HG03175 (cell line): ENCODE measurements around the gene RIN1.

ENCODE experiments used
- ATAC-seq: cut with Tn5 transposase; IDR thresholded peaks from one replicate; pipeline ENCODE4 v1.9.1; 2021; ENCODE audit warnings: mild to moderate bottlenecking, moderate library complexity; ENCODE audit not compliant: unreplicated experiment

Gene RIN1

DNA sequence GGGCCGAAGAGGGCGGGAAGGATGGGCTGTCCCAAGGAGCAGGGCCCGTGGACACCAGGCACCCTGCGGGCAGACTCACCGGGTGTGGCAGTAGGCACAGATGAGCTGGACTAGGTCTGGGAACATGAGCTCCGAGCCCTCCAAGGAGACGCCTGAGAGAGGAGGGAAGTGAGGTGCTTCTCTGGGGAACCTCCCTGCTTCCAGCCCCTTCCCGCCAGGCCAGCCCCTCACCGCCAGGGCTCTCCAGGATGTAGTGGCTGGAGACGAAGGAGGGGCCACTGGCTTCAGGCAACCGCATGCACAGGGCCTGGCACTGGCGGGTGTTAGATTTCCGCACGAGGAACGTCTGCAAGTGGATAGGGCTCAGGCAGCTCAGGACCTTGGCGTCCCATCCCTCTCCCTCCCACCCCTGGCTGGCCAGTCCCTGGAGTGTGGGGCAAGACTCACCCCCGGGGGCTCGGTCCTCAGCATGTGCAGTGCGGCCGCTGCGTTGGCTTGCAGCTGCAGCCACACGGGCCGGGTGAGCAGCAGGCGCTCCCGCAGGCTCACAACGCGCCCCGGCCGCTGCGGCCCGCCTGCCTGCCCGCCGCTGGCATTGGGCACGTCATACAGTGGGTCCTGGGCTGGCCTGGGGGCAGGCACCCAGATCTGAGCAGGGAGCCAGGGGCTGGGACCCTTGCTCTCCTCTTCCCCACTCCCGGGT is 552 bp downstream of the RIN1 start:
- no peak for ATAC-seq

DNA sequence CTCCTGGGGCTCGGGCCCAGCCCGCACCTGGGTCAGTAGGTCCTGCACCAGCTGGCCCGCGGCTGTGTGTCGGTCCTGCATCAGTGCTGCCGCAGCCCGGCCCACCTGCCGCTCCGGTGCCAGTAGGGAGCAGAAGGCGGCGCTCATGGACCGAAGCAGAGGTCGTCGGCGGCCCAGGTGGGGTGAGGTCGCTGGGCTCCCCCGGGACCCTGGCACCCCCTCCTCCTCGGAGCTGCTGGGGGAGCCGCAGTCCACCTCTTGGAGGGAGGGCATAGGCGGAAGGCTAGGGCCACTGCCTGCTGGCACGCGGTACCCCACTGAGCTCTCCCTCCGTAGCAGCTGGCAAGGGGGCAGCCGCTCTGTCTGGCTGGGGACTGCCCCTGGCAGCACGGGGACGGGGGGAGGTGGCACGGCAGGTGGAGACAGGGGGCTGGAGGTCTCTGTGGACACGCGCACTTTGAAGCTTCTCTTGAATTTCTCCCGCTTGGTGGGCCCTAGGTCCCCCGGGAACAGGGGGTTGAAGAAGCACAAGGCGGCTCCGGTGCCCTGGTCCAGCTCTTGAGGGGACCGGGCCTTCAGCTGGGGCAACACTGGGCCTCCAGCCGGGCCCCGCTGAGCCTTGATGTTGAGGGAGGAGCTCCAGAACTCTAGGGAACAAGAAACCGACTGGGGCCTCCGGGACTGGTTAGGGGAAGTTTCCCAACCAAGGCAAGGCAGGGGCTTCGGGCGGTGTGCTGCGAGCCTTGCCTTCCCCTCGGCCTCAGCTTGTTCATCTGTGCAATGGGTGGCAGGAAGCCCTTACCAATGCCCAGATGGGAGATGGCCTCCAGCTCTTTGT is 1.4 kb downstream of the RIN1 start:
- ATAC-seq = no peak

DNA sequence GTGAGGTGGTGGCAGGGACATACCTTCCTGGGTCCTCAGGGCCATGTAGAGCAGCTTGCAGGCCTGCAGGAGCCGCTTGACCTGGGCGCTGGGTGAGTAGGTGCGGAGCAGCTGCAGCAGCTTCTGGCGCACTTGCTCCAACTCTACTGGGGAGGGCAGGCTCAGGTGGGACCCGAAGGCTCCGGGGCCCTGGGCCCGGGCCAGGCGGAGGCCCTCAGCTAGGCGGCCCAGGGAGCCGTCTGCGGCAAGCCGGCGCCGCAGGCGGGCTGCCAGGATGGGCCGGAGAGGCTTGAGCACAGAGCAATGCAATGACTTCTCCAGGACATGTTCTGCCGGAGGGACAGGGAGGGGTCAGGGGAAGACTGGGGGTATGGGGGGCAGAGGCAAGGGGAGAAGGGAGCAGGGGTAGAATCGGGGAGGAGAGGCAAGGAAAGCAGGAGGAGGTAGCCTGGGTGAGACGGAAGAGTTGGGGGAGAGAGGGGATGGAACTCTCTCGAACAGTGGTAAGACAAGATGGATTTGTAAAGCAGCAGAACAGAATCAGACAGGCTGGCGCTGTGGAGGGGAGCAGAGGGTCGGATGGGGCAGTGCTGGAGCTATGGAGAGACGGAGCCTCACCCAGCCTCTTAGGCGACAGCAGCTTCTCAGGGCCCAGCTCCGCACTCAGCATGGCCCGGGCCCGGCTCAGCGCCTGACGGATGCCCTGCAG is 2.2 kb downstream of the RIN1 start:
- no peak for ATAC-seq

DNA sequence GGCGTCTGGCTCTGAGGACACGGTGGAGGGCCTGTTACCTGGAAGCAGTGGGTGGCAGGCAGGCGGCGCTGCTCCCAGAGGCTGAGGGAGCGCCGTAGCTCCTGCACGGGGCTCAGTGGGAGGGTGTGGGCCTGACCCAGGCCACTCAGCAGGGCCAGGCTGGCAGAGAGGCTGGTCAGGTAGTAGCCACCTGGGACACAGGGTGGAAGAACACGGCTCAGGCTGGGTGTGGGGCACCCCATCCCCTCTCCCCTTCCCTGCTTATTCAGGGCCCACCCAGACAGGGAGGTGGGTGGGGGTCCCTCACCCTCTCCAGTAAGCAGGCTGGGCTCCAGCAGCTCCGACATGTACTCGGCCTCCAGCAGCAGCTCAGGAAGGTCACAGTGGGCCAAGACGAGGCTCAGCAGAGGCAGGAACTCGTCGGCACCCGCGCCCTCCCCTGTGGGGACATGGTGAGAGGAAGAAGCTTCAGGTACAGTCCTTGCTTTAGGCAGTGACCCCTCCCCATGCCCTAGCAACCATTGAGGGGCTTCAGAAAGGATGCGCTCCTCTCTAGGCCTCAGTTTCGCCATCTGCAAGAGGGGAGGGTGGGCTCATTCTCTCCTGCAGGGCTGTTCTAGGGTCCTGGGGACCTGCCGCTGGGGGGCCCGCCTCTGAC is 2.9 kb downstream of the RIN1 start:
- no peak for ATAC-seq

DNA sequence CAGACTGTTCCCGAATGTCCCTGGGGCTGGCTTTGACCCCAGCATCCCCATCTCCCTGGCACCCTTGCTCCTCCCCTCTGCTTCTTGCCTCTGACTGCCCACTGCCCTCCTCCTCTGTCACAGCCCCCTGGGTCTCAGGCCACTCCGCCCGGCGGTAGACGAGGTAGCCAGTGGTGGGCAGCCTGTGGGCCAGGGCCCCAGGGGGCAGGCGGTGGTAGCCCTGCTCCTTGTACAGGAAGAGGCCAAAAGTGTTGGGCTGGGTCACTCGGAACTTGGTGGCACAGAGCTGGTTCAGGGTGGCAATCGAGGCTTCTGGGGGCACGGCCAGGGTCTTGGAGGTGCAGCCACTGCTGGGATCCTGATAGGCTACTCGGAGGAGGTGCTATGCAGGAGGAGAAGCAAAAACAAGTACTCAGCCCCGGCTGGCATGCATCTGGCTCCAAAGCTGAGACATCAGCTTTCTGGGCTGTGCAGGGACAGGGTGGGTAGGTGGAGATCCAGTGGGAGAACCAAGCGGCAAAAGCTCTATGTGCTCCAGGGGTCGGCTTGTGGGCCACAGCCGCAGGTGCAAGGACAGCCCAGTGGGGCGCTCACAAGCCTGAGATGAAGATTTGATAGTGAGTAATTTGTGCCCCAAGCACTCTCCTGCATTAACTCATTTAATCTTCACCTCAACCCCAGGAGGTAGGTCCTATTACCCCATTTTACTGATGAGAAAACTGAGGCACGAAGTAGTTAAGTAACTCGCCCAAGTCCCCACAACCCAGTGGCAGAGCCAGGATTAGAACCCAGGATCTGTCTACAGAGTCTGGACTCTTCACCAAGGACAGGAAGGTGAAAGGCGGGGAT is 3.6 kb downstream of the RIN1 start:
- ATAC-seq = no peak

DNA sequence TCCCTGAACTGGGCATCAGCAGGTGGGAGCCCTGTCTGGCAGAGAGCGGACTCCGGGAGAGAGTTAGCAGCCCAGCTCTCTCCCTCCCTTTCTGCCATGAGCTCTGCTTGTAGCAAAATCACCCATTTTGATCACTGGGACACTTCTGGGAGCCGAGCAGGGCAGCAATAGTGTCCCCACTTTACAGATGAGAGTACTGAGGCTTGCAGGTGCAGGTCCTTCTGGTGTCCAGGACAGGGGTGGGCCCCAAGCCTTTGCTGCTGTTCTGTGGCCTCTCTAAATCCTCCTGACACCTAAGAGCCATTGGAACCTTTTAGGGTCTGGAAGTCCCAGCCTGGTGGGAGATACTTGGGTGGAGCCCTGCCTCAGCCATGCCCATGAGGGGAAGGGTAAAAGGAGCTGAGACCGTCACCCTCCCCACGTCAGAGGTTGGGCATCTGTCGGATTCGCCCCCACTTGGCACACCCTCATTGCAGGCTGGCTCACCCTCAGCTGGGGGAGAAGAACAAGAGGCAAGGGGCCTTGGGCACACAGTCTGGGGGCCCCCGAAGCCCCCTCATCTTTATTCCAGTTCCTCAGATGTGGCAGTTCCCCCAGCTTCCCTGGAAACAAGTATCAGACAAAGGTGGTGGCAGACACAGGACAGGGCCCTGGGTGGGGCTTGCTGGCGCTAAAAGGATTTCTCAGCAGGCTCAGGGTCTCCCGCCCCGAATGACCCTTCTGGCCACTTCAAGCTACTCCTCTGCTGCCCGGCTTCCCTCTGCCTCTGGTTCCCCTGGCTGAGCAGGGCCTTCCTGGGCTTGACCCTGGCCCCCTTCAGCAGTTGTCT is 4.5 kb downstream of the RIN1 start:
- no peak for ATAC-seq

DNA sequence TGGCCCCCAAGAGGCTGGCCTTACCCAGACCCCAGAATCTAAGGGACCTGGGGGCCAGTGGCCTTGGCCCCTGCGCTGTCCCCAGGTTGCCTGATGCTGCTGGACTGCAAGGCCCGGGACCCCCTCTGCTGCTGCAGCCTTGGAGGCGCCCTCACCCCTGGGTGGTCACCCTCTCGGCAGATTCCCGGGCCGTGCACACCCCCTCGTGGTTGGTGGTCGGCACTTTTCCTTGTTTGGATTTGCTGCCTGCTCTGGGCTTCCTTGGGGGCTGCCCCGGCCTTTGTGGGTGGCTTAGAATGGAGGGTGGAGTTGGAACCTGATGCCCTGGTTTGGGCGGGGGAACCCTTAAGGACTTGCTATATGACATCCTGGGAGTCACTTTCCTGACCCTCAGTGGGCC is 5.3 kb downstream of the RIN1 start:
- ATAC-seq = no peak

DNA sequence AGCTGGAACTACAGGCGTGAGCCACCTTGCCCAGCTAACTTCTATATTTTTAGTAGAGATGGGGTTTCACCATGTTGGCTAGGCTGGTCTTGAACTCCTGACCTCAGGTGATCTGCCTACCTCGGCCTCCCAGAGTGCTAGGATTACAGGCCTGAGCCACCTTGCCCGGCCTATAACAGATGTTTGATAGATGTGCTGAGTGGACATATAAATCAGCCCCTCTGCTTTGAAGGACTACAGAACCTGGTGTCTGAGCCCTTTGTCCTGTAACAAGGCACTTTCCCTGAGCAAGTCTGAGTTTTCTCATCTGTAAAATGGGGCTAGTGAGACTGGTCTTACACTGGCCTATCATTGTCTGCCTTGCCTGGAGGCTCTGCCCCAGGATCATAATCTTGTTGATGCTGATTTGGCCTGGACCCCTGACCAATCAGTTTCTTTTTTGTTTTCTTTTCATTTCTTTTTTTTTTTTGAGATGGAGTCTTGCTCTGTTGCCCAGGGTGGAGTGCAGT is 7.0 kb downstream of the RIN1 start:
- ATAC-seq = no peak

DNA sequence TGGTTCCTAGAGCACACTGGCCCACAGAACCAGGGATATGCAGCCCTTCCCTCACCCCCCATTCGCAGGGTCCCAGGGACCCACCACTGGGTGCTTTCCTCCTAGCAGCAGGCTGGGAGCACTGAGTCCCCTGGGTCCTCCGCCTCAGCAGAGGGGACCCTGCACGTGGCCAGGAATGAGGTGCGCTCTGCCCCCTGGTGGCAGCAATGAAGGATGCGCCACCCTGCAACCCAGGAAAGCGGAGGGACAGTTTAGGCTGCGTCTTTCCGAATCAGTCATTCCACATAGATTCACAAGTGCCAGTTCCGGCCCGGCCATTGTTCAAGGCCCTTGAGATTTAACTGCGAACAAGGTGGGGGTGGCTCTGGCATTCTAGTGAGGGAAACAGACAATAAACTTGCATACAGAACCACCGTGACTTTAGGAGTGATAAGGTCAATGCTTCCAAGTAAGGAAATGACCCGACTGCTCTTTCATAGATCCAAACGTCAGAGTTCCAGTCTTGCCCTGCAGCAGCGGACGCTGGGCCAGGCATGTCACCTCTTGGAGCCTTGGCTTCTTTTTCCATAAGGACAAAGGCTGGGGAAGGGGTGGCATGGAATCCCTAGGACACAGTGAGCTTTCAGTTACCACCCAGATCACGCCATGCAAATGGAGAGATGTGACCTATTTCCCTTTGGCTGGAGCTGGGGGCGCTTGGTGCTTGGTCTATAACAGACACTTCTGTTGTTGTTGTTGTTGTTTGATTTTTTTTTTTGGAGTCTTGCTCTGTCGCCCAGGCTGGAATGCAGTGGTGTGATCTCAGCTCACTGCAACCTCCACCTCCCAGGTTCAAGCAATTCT is 7.7 kb downstream of the RIN1 start:
- no peak for ATAC-seq

DNA sequence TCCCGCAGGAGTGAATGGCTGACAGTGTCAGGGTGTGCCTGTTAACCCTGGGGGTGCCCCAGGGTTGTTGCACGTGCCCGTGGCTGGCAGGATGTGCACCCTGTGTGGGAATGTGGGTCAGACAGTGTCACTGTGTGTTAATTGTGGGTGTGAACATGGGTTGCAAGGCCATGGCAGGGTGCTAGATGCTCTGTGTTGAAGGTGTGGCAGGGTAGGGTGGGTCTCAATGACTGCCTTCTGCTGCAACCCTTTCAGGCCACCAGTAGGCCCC is 8.3 kb downstream of the RIN1 start:
- no peak for ATAC-seq

DNA sequence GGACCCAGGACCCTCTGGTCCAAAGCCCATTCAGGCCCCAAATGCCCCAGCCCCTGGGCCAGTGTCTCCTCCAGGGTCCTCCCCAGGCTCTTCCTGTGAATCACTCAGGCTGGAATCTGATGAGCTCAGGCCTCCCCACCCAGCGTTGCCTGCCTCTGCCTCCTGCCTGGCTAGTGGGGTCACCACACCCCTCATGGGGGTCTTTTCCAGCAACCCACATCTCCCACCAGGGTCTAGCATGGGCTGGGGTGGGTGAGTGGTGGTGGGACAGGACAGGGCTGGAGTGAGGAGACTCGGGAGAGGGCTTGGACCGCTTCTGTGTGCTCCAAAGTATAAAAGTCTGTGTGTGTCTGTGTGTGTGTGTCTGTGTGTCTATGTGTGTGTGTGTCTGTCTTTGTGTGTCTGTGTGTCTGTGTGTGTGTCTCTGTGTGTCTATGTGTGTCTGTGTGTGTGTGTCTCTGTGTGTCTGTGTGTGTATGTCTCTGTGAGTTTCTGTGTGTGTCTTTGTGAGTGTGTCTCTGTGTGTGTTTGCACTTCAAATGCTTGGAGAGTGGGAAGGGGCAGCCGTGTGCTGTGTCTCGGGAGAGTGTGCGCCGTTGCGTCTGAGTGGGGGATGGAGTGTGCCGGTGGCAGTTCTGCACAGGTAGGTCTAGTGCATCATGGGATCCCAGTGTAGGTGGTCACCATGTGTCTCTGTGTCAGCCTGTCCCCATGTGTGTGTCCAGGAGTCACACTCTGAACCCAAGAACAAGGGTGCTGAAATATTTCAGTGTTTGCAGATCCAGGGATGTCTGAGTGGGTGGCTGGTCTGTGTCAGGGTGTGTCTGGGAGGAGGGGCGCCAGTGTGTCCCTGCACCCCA is 8.8 kb downstream of the RIN1 start:
- no peak for ATAC-seq

DNA sequence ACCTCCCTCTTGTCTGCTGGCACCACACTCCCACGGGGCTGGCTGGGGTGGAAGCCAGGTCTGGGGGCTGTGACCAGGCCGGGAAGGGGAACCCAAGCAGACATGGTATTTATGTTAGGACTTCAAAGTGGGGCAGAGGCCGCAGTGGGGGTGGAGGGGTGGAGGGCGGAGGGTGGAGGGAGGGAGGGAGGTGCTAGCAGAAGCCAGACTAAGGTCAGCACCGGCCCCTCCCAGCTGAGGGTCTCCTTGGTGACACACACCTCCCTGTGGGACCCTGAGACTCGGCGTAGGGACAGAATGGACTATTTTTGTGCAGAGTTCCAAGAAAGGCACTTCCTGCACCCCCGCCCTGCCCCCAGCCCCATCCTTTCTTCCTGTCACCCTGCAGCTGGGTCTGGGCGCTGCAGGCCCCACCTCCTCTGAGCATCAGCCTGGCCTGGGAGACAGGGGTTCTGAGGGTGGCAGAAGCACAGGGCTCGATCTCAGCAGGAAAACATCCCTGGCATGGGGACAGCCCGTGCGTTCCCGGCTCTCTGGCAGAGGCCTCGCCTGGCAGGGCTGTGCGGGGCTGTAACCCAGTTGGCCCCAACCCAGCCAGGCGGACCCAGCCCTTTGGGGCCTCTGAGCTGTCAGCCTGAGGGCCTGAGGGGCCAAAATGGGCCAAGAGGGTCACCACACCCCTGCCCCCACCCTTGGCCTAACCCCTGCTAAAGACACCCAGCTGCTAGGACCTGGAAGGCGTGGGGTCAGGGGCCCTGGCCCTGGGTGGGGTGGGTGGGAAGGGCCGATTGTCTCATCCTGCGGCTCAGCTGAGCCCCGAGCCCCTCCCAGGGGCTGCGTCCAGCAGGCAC is 9.7 kb downstream of the RIN1 start:
- no peak for ATAC-seq

DNA sequence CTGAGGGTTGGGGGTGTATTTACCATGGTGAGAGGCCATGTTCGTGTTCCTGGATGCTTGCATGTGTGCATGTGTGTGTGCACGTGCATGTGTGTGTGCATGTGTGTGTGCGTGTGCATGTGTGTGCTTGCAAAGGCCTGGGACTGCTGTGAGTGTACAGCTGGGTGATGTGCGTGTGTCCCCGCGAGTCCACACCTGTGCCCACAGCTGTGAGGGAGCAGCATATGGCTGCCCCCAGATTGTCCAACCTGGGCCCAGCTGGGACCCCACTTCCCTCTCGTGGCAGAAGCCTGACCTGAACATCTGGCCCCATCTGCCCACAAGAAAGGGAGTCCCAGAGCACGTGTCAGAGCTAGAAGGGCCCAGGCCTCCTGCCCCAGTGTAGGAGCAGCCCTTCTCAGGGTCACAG is 11.0 kb downstream of the RIN1 start:
- ATAC-seq = no peak

DNA sequence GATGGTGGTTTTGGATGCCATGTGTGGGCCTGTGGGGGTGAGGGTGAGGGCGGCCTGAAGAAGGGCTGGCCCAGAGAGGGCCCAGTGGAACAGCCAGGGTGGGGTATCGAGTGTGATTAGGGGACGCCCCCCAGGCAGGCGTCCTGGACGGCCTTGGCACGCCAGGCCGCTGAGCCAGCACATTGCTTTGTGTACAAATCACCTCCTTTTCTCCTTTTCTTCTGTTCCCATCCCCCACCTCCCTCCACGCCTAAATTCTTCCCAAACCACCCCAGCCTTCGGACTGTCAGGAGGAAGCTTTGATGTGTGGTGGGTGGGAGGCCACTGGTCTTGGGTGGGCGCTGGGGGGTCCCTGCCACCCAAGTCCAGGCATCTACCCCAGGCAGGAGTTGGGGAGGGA is 11.6 kb downstream of the RIN1 start:
- ATAC-seq = no peak

DNA sequence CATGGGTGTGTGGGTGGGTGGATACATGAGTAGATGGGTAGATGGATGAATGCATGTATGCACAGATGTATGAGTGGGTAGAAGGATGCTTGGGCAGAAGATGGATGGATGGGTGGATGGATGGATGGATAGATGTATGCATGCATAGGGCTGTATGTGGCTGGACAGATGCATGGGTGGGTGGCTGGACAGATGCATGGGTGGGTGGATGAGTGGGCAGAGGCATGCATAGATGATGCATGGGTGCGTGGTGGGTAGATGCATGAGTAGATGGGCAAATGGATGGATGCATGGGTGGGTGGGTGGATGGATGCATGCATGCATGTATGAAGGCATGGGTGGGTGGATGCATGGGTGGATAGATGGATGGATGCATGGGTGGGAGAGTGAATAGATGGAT is 12.6 kb downstream of the RIN1 start:
- ATAC-seq = no peak

DNA sequence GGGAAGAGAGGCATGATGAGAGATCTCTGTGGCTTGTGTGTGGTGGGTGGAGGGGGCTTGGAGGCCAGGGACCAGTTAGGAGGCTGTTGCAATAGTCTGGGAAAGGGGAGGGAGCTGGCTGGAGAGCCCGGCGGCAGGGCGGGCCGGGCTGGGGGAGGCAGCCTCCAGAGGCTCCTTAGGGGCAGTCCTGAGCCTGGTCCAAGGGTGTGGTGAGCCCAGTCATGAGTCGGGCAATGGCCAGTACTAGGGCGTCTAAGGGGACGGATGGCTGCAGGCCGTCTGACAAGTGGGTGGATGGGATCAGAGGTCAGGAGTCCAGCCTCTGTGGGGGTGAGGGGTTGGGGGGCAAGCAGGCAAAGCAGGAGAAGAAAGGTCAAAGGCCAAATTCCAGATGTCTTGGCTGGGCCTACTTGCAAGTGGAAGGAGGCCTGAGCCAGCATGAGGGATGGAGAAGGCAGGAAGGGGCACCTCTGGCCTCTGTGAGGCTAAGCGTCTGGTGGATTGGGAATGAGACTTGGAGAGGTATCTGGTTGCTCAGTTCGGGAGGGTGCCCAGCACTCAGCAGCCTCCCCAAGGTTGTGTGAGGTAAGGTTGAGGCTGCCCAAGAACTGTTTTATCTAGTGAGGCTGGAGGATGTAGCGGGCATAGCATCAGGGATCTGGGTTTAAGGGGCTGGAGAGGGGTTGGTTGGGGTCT is 13.4 kb downstream of the RIN1 start:
- ATAC-seq = no peak
